ENCODE data around the gene PSME3. TPM values are rescaled to one million over a fixed set of nuclear protein-coding genes. Genes with fewer than 3 reads are reported as not detected.

PSME3 gene
- total and polyA plus RNA-seq, 2 of the 13 experiments (the other 11 are each of a cell fraction or from before 2014, with no cell fraction given) = 66.3 to 135 TPM

- no peak for TF ChIP-seq NKX3-1 (CRISPR knock-in tag; IDR thresholded peaks at IDR 0.05)
- TF ChIP-seq ZNF580 (CRISPR knock-in tag; IDR thresholded peaks at IDR 0.05; ENCODE audit: borderline replicate concordance, low read depth) = no peak
- no peak for TF ChIP-seq ZNF576 (CRISPR knock-in tag; IDR thresholded peaks at IDR 0.05)
- TF ChIP-seq ZNF142 (CRISPR knock-in tag; IDR thresholded peaks at IDR 0.05) = no peak
- 0 out of 2 replicates have a peak, but pooled peaks have one; percentile 50 for TF ChIP-seq NCOA1 (CRISPR knock-in tag; IDR thresholded peaks at IDR 0.05)
- no peak for TF ChIP-seq SP1 (IDR thresholded peaks at IDR 0.05)
- TF ChIP-seq SP1 (CRISPR knock-in tag; IDR thresholded peaks at IDR 0.05) = no peak
- no peak for TF ChIP-seq ZNF44 (CRISPR knock-in tag; IDR thresholded peaks at IDR 0.05)
- TF ChIP-seq ZNF260 (CRISPR knock-in tag; IDR thresholded peaks at IDR 0.05; ENCODE audit: borderline replicate concordance, low read depth) = no peak
Observed at GRCh38 chr17:42791948-42792347, 41.2 kb upstream of the PSME3 start (continued).

All from HepG2 (cell line).